ENCODE measurements around the gene C5orf22.
A peak's percentile ranks its signal among the peaks of the same experiment; 100 is the strongest.
"Not testable (repeated sequence)": the region's sequence is repeated elsewhere in the genome, so short reads cannot be mapped to it uniquely, and the experiment has no call there.

Gene C5orf22

GRCh38 chr5:31537851-31538250 lies 5.8 kb downstream of the C5orf22 start:
- Histone ChIP-seq H3F3A (ENCODE audit: low read depth) (no peaks in the 10 kb centered on the region), H3K4me3 (ENCODE audit: low read length, poor library complexity, severe bottlenecking) (no peak overlapping the region), H3K9me2 (replicated peaks; ENCODE audit: low read depth, low read length) (no peaks in the 10 kb centered on the region), H3K4me2 (ENCODE audit: low read depth, low read length, poor library complexity, severe bottlenecking) (peak overlapping the region; percentile 27), H3K27me3 (ENCODE audit: insufficient read depth, low read length, poor library complexity, severe bottlenecking) (no peaks in the 10 kb centered on the region), H4K20me1 (ENCODE audit: insufficient read depth, low read length, poor library complexity, severe bottlenecking) (peaks cover 5% of the 10 kb centered on the region), H3K79me2 (ENCODE audit: insufficient read depth, low read length) (peaks cover 38% of the 10 kb centered on the region), H3K9ac (ENCODE audit: low read depth, low read length, poor library complexity, severe bottlenecking) (no peak overlapping the region), H2AFZ (ENCODE audit: low read length) (no peak overlapping the region), H3K4me1 (ENCODE audit: insufficient read depth, low read length, poor library complexity, severe bottlenecking) (peaks cover 26% of the 10 kb centered on the region), H3K9me3 (ENCODE audit: insufficient read depth, low read depth, low read length) (no peaks in the 10 kb centered on the region), H3K36me3 (ENCODE audit: insufficient read depth, low read length) (peaks cover 35% of the 10 kb centered on the region)
- TF ChIP-seq EZH2phosphoT487 (IDR thresholded peaks at IDR 0.05; ENCODE audit: borderline replicate concordance) (no peak), CTCF (conservative IDR thresholded peaks at IDR 0.05; ENCODE audit: low read length) (no peak)

GRCh38 chr5:31549114-31549513 lies 17.0 kb downstream of the C5orf22 start:
- H3K36me3 ChIP-seq (ENCODE audit: insufficient read depth, low read length), result peaks cover 11% of the 10 kb centered on the region; the same call in 1 of the 2 replicates
- not testable (repeated sequence) for H3K9me2 ChIP-seq (replicated peaks; ENCODE audit: low read depth, low read length); H3K4me2 ChIP-seq (ENCODE audit: low read depth, low read length, poor library complexity, severe bottlenecking); H3K4me3 ChIP-seq (ENCODE audit: low read length, poor library complexity, severe bottlenecking); H3K9ac ChIP-seq (ENCODE audit: low read depth, low read length, poor library complexity, severe bottlenecking); H3K79me2 ChIP-seq (ENCODE audit: insufficient read depth, low read length); H2AFZ ChIP-seq (ENCODE audit: low read length); H4K20me1 ChIP-seq (ENCODE audit: insufficient read depth, low read length, poor library complexity, severe bottlenecking); H3K9me3 ChIP-seq (ENCODE audit: insufficient read depth, low read depth, low read length); H3F3A ChIP-seq (ENCODE audit: low read depth); H3K4me1 ChIP-seq (ENCODE audit: insufficient read depth, low read length, poor library complexity, severe bottlenecking); H3K27me3 ChIP-seq (ENCODE audit: insufficient read depth, low read length, poor library complexity, severe bottlenecking)

- H3K9ac ChIP-seq (ENCODE audit: low read depth, low read length, poor library complexity, severe bottlenecking), result no peak overlapping the region
- H3K9me2 ChIP-seq (replicated peaks; ENCODE audit: low read depth, low read length), result no peaks in the 10 kb centered on the region
These were observed 19.8 kb downstream of the C5orf22 start for GRCh38 chr5:31551878-31552277.

More at GRCh38 chr5:31551878-31552277, 19.8 kb downstream of the C5orf22 start:
- Histone ChIP-seq H2AFZ (ENCODE audit: low read length) (no peak overlapping the region), H4K20me1 (ENCODE audit: insufficient read depth, low read length, poor library complexity, severe bottlenecking) (no peaks in the 10 kb centered on the region), H3K4me3 (ENCODE audit: low read length, poor library complexity, severe bottlenecking) (no peak overlapping the region), H3F3A (ENCODE audit: low read depth) (no peaks in the 10 kb centered on the region), H3K4me1 (ENCODE audit: insufficient read depth, low read length, poor library complexity, severe bottlenecking) (no peaks in the 10 kb centered on the region), H3K79me2 (ENCODE audit: insufficient read depth, low read length) (no peaks in the 10 kb centered on the region), H3K27me3 (ENCODE audit: insufficient read depth, low read length, poor library complexity, severe bottlenecking) (no peaks in the 10 kb centered on the region), H3K4me2 (ENCODE audit: low read depth, low read length, poor library complexity, severe bottlenecking) (no peak overlapping the region), H3K9me3 (ENCODE audit: insufficient read depth, low read depth, low read length) (no peaks in the 10 kb centered on the region), H3K36me3 (ENCODE audit: insufficient read depth, low read length) (peaks cover 6% of the 10 kb centered on the region; the same call in 1 of the 2 replicates)
- TF ChIP-seq EZH2phosphoT487 (IDR thresholded peaks at IDR 0.05; ENCODE audit: borderline replicate concordance) (no peak), CTCF (conservative IDR thresholded peaks at IDR 0.05; ENCODE audit: low read length) (no peak)
